HEK293 (cell line): ENCODE measurements around the gene B2M.
A peak's percentile ranks its signal among the peaks of the same experiment; 100 is the strongest.

Source experiments
- AEBP2 ChIP-seq: fragments of 450-650 bp; formaldehyde crosslinking; IDR thresholded peaks from 2 replicates; pipeline ENCODE4 v1.5.1; 2016; ENCODE audit warnings: missing biosample characterization, missing genetic modification characterization, borderline replicate concordance
- KLF16 ChIP-seq: fragments of 450-650 bp; formaldehyde crosslinking; IDR thresholded peaks from 2 replicates; pipeline ENCODE4 v1.5.1; 2017; ENCODE audit warnings: missing biosample characterization, missing genetic modification characterization
- MYNN ChIP-seq: fragments of 450-650 bp; formaldehyde crosslinking; IDR thresholded peaks from 2 replicates; pipeline ENCODE4 v1.5.1; 2016; ENCODE audit warnings: missing biosample characterization, missing genetic modification characterization, borderline replicate concordance
- OSR2 ChIP-seq: fragments of 450-650 bp; formaldehyde crosslinking; IDR thresholded peaks from 2 replicates; pipeline ENCODE4 v1.5.1; 2016; ENCODE audit warnings: missing biosample characterization, missing genetic modification characterization
- SP7 ChIP-seq: fragments of 450-650 bp; formaldehyde crosslinking; IDR thresholded peaks from 2 replicates; pipeline ENCODE4 v1.5.1; 2016; ENCODE audit warnings: missing biosample characterization, missing genetic modification characterization
- TRIM28 ChIP-seq: IDR thresholded peaks from 2 replicates; pipeline ENCODE4 v1.6.1; 2011; ENCODE audit warnings: low read length, control low read depth, borderline replicate concordance
- ZBTB17 ChIP-seq: fragments of 450-650 bp; formaldehyde crosslinking; IDR thresholded peaks from 2 replicates; pipeline ENCODE4 v1.5.1; 2016; ENCODE audit warnings: missing biosample characterization, missing genetic modification characterization
- ZBTB20 ChIP-seq: fragments of 450-650 bp; formaldehyde crosslinking; IDR thresholded peaks from 2 replicates; pipeline ENCODE4 v1.5.1; 2016; ENCODE audit warnings: missing biosample characterization, missing genetic modification characterization
- ZBTB8A ChIP-seq: fragments of 450-650 bp; formaldehyde crosslinking; IDR thresholded peaks from 2 replicates; pipeline ENCODE4 v1.5.1; 2016; ENCODE audit warnings: missing biosample characterization, missing genetic modification characterization
- ZEB2 ChIP-seq: fragments of 450-650 bp; formaldehyde crosslinking; IDR thresholded peaks from 2 replicates; pipeline ENCODE4 v1.5.1; 2016; ENCODE audit warnings: missing biosample characterization, missing genetic modification characterization
- ZFP69B ChIP-seq: fragments of 450-650 bp; formaldehyde crosslinking; IDR thresholded peaks from 2 replicates; pipeline ENCODE4 v1.5.1; 2016; ENCODE audit warnings: missing biosample characterization, missing genetic modification characterization
- ZIC2 ChIP-seq: fragments of 450-650 bp; formaldehyde crosslinking; IDR thresholded peaks from 2 replicates; pipeline ENCODE4 v1.5.1; 2016; ENCODE audit warnings: missing biosample characterization, missing genetic modification characterization
- ZNF18 ChIP-seq: fragments of 450-650 bp; formaldehyde crosslinking; IDR thresholded peaks from 2 replicates; pipeline ENCODE4 v1.5.1; 2016; ENCODE audit warnings: missing biosample characterization, missing genetic modification characterization
- ZNF280D ChIP-seq: fragments of 450-650 bp; formaldehyde crosslinking; IDR thresholded peaks from 2 replicates; pipeline ENCODE4 v1.5.1; 2016; ENCODE audit warnings: missing biosample characterization, missing genetic modification characterization
- ZNF335 ChIP-seq: fragments of 450-650 bp; formaldehyde crosslinking; conservative IDR thresholded peaks from 2 replicates; pipeline ENCODE4 v1.5.1; 2016; ENCODE audit warnings: missing biosample characterization, missing genetic modification characterization
- ZNF394 ChIP-seq: fragments of 450-650 bp; formaldehyde crosslinking; IDR thresholded peaks from 2 replicates; pipeline ENCODE4 v1.5.1; 2016; ENCODE audit warnings: missing biosample characterization, missing genetic modification characterization, mild to moderate bottlenecking, moderate library complexity, borderline replicate concordance
- ZNF518A ChIP-seq: fragments of 450-650 bp; formaldehyde crosslinking; conservative IDR thresholded peaks from 2 replicates; pipeline ENCODE4 v1.5.1; 2016; ENCODE audit warnings: low read depth, missing biosample characterization, missing genetic modification characterization
- ZNF76 ChIP-seq: fragments of 450-650 bp; formaldehyde crosslinking; IDR thresholded peaks from 2 replicates; pipeline ENCODE4; 2016; ENCODE audit warnings: low read depth, missing biosample characterization, missing genetic modification characterization, borderline replicate concordance
- ZNF792 ChIP-seq: fragments of 450-650 bp; formaldehyde crosslinking; IDR thresholded peaks from 2 replicates; pipeline ENCODE4 v1.5.1; 2016; ENCODE audit warnings: missing biosample characterization, missing genetic modification characterization
- ZSCAN18 ChIP-seq: fragments of 450-650 bp; formaldehyde crosslinking; IDR thresholded peaks from 2 replicates; pipeline ENCODE4 v1.5.1; 2016; ENCODE audit warnings: missing biosample characterization, missing genetic modification characterization
- ZSCAN4 ChIP-seq: fragments of 450-650 bp; formaldehyde crosslinking; IDR thresholded peaks from 2 replicates; pipeline ENCODE4 v1.5.1; 2017; ENCODE audit warnings: missing biosample characterization, missing genetic modification characterization
- TF ChIP-seq, protein P1 (sequence below): fragments of 450-650 bp; IDR thresholded peaks from 2 replicates; pipeline ENCODE4 v1.5.1; 2018; ENCODE audit warnings: missing biosample characterization, mild to moderate bottlenecking, missing genetic modification characterization

Gene B2M

DNA sequence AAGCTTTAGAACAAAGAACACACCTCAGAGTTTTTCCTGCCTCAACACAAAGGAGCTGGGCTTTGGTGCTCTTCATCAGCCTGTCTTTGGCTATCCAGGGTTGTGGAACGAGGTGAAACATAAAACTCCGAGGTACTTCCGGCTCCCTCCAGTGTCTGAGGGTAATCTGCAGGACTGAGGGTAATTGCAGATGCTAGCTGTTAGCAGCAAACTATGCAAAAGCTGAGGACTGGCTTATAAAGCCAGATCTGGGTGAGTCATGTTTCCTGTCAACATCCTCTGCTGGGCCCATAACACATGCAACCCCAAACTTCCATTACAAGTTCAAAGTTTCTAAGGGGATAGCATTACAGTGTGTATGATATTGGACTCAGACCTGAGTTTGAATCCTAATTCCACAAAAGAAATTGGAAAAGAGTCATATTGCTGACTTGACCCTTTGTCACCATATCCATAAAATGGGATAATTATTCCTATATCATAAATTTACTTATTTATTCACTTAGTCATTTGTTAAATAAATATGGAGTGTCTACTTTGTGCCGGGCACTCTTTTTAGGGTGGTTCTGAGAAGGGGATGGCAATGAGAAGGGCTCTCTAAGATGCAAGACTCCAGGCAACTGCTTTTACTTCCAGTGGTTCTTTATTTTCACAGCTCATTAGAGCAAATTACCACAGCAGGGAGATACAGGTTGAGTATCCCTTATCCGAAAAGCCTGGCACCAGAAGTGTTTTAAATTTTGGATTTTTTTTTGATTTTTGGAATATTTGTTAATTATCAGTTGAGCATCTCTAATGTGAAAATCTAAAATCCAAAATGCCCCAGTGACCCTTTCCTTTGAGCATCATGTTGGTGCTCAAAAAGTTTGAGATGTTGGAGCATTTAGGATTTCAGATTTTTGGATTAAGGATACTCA is 15.5 kb downstream of the B2M start (continued):
- 0 out of 2 replicates have a peak, but pooled peaks have one; percentile 44 for TF ChIP-seq TRIM28
- TF ChIP-seq AEBP2 = no peak
- TF ChIP-seq OSR2 (tag by site-specific recombination) = no peak
- TF ChIP-seq ZBTB17 (tag by site-specific recombination) = peak; percentile 86
- TF ChIP-seq ZNF518A (tag by site-specific recombination) = 0 out of 2 replicates have a peak, but pooled peaks have one; percentile 30
- peak; percentile 11; the same call in 1 of the 2 replicates for TF ChIP-seq ZNF394 (tag by site-specific recombination)
- 0 out of 2 replicates have a peak, but pooled peaks have one; percentile 48 for TF ChIP-seq ZNF76 (tag by site-specific recombination)
- TF ChIP-seq ZNF280D (tag by site-specific recombination) = no peak
- no peak for TF ChIP-seq ZSCAN18 (tag by site-specific recombination)
- no peak for TF ChIP-seq ZSCAN4
- TF ChIP-seq KLF16 = no peak
- no peak for TF ChIP-seq ZNF792
- TF ChIP-seq ZFP69B = peak; percentile 94
- TF ChIP-seq ZNF335 = peak; percentile 49; the same call in 1 of the 2 replicates
- no peak for TF ChIP-seq ZNF18 (tag by site-specific recombination)
- peak; percentile 77; the same call in 1 of the 2 replicates for TF ChIP-seq SP7 (tag by site-specific recombination)
- peak; percentile 71 for TF ChIP-seq ZEB2 (tag by site-specific recombination)
- no peak for TF ChIP-seq MYNN
- TF ChIP-seq ZBTB20 (tag by site-specific recombination) = peak; percentile 21; the same call in 1 of the 2 replicates
- TF ChIP-seq ZBTB8A (tag by site-specific recombination) = peak; percentile 25; the same call in 1 of the 2 replicates
- TF ChIP-seq, protein P1, sequence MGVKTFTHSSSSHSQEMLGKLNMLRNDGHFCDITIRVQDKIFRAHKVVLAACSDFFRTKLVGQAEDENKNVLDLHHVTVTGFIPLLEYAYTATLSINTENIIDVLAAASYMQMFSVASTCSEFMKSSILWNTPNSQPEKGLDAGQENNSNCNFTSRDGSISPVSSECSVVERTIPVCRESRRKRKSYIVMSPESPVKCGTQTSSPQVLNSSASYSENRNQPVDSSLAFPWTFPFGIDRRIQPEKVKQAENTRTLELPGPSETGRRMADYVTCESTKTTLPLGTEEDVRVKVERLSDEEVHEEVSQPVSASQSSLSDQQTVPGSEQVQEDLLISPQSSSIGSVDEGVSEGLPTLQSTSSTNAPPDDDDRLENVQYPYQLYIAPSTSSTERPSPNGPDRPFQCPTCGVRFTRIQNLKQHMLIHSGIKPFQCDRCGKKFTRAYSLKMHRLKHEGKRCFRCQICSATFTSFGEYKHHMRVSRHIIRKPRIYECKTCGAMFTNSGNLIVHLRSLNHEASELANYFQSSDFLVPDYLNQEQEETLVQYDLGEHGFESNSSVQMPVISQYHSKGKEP (tag by site-specific recombination) = peak; percentile 91
- peak; percentile 51; the same call in 1 of the 2 replicates for TF ChIP-seq ZIC2
